MV-4-11 (cell line): ENCODE data around the gene MAMSTR.

Source experiments
- DNase-seq: peaks from one replicate; lab custom pipeline; 2025; lab: John Stamatoyannopoulos, UW

Gene MAMSTR

DNA sequence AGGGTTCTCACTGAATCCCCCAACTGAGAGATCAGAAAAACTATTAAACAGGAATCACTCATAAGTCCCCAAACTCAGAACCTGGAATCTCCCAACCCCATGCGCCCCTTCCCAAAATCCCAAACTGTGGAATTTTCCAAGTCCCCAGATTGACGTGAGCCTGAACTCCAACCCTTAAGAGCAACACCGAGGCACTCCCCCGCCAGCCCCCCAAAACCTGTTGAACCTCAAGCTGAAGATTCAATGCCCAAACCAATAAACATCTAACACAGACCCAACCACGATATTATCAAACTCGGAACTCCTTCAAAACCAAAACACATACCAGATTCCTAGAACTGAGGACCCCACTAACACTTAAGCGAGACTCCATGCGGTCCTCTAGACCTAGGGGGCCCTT lies 26.6 kb upstream of the MAMSTR start:
- DNase-seq: no peak

DNA sequence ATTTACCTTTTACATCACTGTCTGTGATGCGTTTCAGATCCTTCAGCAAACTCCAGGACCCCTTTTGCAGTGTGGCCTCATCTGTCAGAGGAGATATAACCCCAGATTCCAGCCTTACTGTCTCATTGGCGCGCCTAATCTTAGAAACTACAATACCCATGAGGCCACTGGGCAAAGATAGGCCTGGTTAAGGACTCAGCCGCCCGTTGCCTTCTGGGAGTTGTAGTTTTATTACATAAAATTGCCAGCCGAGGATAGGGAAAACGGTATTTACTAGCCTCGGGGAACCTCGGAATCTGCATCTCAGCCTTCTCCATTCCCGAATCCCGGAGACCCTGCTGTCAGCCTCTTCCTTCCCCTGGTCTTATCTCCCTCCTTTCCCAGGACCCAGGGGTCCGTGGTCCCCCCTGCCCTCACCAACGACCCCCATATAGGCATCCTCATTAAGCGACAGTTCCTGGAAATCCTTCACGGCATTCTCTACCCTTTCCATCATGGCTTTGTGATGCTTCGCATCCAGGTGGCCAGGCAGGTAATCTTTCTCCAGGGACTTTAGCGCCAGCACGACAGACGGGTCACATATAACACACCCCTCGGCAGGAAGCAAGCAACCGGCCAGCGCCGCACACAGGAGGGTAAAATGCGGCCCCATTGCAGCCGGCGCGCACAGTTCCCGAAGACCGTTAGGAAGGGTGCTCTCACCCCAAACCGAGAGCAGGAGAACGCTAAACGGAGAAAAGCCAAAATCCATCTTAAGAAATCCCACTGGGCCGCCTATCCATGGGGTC lies 25.9 kb upstream of the MAMSTR start:
- peak; percentile 73 for DNase-seq

DNA sequence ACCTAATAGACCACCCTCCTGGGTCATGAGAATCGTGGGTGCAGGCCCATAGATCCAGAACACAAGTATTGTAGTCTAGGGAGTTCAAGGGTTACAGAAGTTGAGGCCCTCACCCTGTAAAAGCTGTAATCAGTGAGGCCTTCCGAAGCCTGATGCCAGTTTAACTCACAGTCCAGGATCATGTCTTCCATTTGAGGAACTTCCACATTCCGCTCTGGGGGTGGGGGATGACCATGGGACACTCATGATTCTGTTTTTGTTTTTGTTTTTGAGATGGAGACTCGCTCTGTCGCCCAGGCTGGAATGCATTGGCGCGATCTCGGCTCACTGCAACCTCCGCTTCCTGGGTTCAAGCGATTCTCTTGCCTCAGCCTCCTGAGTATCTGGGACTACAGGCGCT lies 22.6 kb upstream of the MAMSTR start:
- DNase-seq: no peak

DNA sequence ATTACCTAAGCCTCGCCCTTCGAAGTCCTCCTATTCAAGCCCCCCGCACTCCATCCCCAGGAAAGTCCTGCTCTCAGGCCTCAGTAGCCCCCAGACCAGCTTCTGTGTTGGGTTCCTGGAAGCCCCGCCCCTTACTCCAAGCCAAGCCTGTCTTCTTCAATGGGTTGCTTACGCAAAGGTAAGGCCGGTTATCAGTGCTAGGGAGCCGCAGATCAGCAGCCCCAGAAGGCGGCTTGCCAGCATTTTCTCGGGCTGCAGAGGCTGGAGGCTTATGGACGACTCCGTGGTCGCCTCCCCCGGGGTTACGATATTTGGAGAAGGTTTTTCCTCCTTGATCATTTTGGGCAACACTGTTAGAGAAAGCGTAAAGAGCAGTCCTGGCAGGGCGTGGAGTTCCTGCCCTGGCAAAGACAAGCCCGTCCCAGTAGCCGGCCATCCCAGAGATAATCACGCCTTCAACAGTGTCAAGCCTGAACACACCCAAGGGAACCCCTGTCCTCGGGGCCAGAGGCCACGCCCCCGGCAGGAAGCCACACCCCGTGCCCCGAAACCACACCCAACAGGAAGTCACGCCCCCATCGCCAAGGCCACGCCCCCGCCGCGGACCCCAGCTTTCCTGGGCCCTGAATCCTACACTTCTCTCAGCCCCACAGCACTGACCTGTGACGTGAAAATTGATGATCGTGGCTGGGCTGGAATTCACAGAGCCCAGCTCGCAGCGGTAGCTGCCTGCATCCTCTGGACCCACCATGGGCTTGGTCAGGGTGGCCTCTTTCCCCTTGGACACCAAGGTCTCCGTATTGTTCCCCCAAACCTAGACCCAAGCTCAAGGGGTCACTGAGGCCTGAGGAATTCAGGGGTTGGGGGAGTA lies 21.8 kb upstream of the MAMSTR start:
- DNase-seq: no peak

DNA sequence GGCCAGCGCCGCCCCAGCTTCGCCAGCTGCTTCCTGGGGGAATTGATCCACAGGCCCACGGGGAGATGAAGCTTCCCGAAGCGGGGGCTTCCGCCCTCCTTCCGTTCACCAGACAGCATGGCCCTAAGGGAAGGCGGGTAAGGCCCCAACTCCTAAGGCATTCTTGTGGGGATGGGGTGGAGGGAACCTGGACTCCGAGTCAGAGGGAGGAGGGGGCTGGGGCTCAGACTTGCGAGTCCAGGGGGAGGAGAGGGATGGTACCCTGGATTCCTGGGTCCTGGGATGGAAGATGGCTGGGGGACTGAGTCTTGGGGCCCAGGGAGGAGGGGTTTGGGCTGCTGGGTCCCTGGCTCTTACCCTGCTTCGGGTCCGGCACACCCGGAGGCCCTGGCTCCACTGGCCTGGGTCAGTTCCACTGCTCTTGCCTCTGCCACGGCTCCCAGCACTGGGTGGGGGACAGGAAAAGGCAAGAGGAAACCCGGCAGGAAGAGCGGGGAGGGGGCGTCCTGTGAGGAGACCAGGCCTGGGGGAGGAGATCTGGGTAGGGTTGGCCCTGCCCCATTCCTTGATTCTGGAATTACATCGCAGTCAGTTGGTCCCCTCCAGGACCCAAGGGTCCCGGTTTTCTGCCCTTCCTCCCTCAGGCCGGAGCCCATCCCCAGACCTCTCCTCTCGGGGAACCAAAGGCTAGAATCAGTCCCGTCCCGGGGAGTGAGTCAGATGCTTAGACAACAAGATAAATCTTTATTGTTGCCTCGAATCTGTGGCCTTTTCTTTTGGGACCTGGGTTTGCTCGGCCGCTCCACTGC lies 20.8 kb upstream of the MAMSTR start, which contains the start of gene RASIP1:
TSS of gene RASIP1 (minus strand) at position 447 of the 809 bp plus-strand sequence. CDS start at position 119, 328 bp downstream.
- DNase-seq: no peak

DNA sequence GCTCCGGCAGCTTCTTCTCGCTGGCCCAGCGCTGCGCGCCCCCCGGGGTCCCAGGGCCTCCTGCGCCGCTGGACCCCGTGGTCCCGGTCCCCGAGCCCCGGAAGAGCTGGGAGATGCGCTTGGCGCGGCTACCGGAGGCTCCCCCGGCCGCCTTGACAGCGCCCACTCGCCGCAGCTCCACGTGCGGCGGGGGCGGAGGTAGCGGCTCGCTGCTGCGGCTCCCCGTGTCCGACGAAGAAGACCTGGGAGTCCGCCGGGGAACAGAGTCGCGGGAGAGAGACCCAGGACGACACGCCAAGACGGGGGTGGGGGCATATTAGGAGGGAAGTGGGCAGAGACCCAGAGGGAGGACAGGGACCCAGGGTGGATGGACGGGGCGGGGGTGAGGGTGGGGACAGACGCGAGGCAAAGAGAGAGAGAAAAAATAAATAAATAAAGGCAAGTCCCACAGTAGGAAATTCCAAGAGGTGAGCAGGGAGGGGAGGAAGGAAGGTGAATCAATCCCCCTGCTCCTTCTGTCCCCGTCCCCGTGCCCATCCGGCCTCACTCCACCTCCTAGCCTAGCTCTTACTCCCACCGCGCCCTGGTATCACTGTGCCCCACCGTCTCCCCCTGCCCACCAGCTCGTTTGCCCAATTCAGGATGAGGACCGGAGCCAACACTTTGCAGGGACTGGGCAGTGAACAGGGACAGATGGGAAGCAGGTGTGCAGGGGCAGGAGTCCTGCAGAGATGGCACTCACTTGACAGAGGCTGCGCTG lies 20.1 kb upstream of the MAMSTR start:
- DNase-seq: no peak

DNA sequence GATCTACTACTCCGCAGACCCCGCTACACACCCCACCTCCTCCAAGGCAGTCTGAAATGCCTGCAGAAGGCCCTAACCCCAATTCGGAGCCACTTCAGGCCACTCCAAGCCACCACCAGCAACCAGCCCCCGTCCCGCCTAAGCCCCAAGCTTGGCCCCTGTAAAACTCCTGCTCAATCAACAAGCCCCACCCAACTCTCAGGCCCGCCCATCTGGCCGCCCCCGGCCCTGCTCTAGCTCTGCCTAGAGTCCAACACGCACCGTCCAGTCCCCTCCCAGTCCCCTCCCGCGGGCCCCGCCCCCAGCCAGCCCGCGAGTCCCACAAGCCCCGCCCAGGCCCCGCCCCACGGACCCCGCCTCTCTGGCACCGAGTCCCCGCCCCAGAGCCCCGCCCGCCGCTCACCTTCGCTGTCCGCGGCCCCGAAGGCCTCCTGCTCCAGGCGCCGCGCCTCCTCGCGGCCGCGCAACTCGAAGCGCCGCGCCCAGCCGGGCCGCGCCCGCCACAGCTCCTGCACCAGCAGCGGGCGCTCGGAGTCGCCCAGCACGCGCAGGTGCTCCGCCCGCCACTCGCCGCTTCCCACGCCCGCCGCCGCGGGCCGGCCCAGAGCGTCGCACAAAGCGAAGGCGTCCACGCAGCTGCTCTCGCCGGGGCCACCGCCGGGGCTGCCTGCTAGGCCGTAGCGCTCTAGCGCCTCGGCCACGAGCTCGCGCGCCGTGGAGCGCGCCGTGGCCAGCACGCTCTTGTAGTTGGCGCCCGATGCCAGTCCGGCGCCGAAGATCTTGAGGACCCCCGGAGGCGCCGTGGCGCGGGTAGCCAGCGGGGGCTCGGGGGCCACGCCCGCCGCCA lies 19.3 kb upstream of the MAMSTR start:
- DNase-seq: peak; percentile 87

DNA sequence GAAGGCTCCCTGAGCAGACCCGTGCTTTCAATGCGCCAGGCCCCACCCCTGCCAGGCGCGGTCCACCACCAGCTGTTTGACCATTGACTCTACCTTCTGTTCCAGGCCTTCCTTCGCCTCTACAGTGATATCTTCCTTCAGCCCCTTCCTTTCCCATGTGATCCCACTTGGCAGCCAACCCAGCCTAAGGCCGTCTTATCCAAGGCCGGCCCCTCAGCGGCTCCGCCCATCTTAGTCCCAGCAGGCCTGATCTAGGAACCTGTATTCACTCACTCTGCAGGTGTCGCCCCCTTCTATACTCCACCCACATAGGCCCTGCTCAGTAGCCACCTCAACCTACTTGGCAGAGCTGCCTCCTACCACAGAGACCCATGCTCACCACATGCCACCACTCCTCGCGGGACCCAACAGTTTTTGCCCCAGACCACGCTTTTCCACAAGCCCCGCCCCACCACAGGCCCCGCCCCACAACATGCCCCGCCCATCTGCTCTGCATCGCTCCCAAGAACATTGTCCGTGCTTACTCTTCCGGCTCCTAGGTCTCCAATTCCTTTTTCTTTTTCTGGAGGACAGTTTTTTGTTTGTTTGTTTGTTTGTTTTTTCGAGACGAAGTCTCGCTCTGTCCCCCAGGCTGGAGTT lies 18.0 kb upstream of the MAMSTR start:
- DNase-seq: no peak

DNA sequence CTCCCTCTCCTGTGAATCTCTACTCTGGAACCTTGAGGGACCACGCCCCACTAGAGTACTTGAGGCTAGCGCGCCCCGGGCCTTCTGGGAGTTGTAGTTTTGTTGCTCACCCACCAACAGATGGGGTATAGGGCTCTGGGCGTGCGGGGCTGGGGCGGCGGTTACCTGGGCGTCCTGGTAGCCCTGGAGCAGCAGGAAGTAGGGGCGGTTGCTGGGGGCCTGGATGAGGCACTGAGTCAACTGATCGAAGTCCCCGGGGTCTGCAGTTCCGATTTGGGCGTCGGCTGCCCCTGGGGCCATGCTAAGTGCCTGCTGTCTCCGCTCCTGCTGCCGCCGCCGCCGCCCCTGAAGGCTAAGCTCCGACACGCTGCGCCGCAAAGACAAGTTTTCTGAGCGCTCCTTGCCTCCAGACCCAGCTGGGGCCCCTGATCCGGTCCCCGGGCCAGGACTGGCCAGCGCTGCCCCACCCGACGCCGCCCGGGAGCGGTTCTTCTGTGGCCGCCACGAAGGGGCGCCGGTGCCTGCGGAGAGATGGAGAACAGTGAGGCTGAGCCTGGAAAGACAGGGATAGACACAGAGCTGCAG lies 15.6 kb upstream of the MAMSTR start:
- no peak for DNase-seq

DNA sequence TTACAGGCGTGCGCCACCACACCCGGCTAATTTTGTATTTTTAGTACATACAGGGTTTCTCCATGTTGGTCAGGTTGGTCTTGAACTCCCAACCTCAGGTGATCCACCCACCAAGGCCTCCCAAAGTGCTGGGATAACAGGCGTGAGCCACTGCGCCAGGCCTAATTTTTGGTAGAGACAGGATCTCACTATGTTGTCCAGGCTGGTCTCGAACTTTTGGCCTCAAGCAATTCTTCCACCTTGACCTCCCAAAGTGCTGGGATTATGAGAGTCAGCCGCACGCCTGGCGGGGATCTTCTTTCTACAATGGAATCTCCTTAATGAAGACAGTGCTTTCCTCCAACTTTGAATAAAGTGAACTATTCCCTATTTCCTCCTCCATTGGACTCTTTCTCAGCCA lies 15.1 kb upstream of the MAMSTR start:
- DNase-seq: no peak

DNA sequence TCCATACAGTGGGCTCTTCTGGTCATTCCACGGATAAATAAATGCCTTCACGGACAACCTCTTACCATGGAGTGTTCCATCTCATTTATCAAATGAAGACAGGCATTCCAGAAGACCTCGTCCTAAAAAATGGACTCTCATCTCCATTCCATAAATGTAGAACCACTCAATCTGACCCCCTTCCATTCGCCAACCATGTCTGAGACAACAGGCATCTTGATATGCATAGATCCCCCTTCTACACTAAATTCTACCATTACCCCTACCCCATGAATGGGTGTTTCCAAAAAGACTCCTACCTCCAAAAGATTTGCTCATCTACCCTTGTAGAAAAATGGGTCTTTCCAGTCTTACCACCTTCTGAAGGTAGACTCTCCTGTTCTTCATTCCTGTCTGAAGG lies 11.9 kb upstream of the MAMSTR start:
- no peak for DNase-seq

DNA sequence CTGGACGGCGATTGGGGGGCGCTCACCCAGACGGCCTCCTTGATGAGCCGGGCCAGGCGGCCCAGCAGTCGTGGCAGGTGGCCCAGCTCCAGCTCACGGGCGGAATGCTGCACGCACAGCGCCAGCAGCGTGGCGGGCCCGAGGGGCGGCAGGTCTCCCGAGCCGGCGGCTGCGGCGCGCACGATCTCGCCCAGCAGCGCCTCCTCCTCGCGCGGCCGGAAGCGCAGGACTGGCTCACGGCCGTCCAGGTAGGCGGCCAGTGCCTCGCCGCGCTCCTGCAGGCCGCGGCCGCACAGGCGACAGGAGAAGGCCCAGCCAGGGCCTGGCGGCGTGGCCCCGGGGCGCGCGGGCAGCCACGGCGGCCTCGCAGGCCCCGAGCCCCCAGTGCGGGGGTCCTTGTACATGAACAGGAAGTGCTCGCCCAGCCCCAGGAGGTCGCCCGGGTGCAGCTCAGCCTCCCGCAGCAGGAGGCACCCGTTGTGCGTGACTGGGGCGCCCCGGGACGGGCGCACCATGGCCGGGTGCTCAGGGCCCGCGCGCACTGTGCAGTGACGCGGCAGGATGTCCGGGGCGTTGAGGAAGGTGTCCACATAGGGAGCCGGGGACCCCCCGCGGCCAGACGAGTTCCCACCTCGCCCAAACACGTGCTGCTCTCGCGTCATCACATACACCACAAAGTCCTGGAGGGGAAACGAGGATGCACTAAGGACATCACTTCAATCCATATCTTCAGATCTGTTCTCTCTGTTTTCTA lies 9.6 kb upstream of the MAMSTR start:
- DNase-seq: no peak

DNA sequence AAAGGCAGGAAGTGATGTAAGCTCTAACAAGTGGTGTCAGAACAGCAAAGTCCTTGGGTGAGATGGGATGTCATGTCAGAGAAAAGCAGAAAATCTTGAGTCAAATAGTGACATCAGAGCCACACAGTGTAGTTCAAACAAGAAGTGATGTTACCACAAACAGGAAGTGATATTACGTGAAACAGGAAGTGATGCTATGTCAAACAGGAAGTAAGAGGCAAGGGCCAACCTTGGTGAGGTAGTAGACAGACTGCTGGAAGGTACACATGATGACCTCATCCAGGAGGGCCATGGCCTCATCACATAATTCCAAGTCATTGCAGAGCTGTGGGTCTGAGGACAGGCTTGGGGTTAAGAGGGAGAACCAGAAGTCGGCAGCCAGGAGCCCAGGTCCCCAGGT lies 7.0 kb upstream of the MAMSTR start:
- peak; percentile 95 for DNase-seq

DNA sequence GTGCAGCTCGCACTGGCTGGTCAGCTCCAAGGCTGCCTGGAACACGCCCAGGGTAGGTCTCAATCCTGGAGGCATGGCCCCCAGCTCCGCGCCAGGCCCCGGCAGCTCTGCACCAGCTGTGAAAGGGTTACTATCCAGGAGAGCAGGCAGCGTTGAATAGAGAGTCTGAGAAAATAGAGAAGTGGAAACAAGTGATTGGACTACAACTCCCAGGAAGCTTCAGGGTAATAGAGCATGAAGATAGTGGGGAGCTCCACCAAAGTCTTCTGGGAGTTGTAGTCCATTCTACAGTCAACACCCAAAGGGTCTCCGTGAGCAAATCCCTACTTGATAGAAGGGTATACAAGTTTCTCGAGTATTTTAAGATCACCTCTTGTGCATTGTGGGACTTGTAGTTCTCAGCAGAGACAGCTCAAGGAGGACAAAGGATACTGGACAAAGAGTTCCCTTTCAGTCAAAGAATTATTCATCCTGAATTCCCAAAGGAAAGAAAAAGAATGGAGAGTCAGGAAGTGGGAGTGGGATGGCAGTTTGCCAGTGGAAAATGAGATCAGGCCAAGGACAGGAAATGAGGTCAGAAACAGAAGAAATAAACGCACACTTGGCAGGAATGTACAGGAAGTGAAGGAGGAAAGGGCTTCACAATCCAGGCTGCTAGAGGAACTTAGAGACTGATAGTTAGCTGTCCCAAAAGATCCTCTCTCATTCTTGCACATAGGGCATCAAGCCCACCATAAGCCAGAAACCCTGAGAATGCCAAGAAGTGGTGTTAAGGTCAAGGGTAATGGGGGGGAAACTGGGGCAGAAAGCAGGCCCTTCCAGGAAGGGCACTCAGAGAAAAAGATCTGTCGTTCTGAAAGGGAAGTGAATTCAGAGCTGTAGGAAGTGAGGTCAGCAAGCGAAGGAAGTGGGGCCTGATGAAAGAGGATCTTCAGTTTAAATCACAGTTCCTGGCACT lies 5.5 kb upstream of the MAMSTR start:
- DNase-seq: peak; percentile 97

DNA sequence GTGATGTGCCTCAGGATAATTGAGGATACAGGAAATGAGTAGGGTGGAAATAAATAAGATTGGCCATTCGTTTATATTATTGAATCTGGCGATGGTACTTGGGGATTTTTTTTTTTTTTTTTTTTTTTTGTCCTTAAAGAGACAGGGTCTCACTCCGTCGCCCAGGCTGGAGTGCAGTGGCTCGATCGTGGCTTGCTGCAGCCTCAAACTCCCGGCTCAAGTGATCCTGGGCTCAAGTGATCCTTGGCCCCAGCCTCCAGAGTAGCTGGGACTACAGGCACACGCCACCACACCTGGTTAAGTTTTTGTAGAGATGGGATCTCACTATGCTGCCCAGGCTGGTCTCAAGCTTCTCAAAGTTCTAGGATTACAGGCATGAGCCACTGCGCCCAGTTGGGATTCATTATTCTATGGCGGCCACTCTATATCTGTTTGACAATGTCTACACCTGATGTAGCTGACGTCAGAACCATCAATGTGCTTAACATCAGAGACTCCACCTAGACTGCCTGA lies 2.7 kb upstream of the MAMSTR start:
- no peak for DNase-seq

DNA sequence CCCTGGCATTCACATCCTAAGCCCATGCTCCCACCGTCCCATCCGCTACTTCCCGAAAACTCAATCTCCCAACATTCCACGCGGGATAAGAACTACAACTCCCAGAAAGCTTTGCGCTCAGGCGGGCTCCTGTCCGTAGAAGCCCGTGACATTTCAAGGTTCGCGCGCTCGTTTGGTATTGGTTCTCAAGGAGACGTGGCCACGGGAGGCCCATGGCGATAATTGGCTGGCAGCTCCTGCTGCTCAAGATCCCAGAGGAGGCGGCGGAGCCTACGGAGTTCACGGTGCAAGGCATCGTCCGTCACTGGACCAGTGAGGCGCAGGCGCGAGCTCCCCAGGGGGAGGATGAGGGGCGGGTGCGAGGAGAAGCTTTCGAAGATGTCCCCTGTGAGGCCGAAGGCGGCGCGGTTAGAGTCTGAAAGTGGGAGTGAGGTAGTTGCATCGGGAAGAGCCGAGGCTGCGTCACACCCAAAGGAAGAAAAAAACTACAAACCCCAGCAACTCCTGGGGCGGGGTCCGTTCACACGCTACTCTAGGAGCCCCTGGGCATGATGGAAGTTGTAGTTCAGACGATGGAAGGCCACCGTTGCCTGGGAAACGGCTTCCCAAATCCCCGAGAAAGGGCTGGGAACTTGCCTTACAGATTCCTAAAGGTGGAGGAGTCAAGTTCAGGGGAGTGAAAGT lies 1.2 kb upstream of the MAMSTR start:
- peak; percentile 100 for DNase-seq

DNA sequence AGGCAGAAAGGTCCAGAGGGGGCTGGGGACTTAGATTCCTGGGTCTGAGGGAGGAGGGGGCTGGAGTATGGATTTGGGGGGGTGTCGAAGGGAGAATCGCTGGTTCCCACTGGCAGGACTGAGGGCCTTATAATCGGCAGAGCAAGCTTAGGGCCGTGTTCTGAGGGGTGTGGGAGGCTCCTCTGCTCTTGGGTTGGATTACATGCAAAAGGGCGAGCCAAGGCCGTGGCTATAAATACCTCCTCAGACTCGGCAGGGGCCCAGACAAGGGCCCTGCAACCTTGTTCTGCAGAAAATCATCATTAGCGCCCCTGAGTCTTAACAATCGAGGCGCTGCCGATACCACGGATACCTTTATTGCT lies 707 bp upstream of the MAMSTR start:
- DNase-seq: no peak
